ENCODE data around the gene ATP5MG. TPM values are rescaled to one million over a fixed set of nuclear protein-coding genes. Genes with fewer than 3 reads are reported as not detected.

The ATP5MG gene
- total and polyA plus RNA-seq, 2 of the 4 experiments (the other 2 are of a cell fraction) = 144 to 219 TPM

- 2% methylated on average over 14 of the region's 28 CpGs; no CpG with 5 or more reads in 1 of the 2 experiments for WGBS, 2 experiments (ENCODE audit: extremely low coverage in 2 of 2, insufficient read length in 1 of 2)
- H2BK20ac ChIP-seq (ENCODE audit: low read depth, low read length) = no peak overlapping the region
- ChIA-PET POLR2A (ENCODE audit: unreplicated experiment) (no interaction called here), CTCF (no interaction called here)
- H4K91ac ChIP-seq (ENCODE audit: insufficient read depth, low read depth, low read length) = no peak overlapping the region
- peak overlapping the region; percentile 93 for H2AFZ ChIP-seq (replicated peaks; ENCODE audit: low read length, poor library complexity)
- dilution Hi-C loops (cut with HindIII; ENCODE audit: low sequenced_read_pairs, unreplicated experiment) (no loop called here), intact Hi-C loops (cut with micrococcal nuclease) (loop anchor here (5.0 kb wide), 1 partner anchor 50 kb away; no protein-coding TSS in a partner anchor), in situ Hi-C loops (cut with MboI; ENCODE audit: low sequenced_read_pairs) (no loop called here)
- H3K27me3 ChIP-seq (ENCODE audit: control insufficient read depth, insufficient read depth, low read length) = no peaks in the 10 kb centered on the region
- peak overlapping the region; percentile 91 for H2BK5ac ChIP-seq (ENCODE audit: low read depth, low read length, poor library complexity, severe bottlenecking)
- peak overlapping the region; percentile 95 for H3K27ac ChIP-seq (ENCODE audit: insufficient read depth, low read length)
- H3K79me1 ChIP-seq (ENCODE audit: low read depth in 1 of 2, low read length in 2 of 2) = peaks cover 0 to 54% of the 10 kb centered on the region in 2 experiments; a peak in 2 of 4 replicates
- TF ChIP-seq MXI1 (IDR thresholded peaks at IDR 0.05; ENCODE audit: borderline replicate concordance, low read depth, low read length) (peak; percentile 26; the same call in 1 of the 2 replicates), MAZ (IDR thresholded peaks at IDR 0.05; ENCODE audit: borderline replicate concordance, low read depth, low read length) (peak; percentile 64; the same call in 1 of the 2 replicates), NFE2L2 (IDR thresholded peaks at IDR 0.05; ENCODE audit: low read depth, low read length) (no peak)
- peak overlapping the region; percentile 35 for H3K56ac ChIP-seq (ENCODE audit: extremely low read depth, insufficient read depth, low read length)
- peaks cover 11% of the 10 kb centered on the region for H3K4me1 ChIP-seq (ENCODE audit: control insufficient read depth, insufficient read depth, low read length)
- no TSS peak for BruUV-seq (replicated peaks)
- peak overlapping the region; percentile 75 for H3K4me2 ChIP-seq (ENCODE audit: low read depth, low read length)
- H3K9ac ChIP-seq (ENCODE audit: low read depth, low read length) = peak overlapping the region; percentile 79
- H3K18ac ChIP-seq (ENCODE audit: low read depth, low read length) = no peak overlapping the region; the same call in 1 of the 2 replicates
- H4K5ac ChIP-seq (ENCODE audit: low read depth, low read length) = no peak overlapping the region
- peak overlapping the region; percentile 58 for H2AK5ac ChIP-seq (ENCODE audit: low read depth, low read length)
- H2BK15ac ChIP-seq (ENCODE audit: low read depth, low read length) = no peak overlapping the region
- ATAC-seq (ENCODE audit: low read depth) = peak; percentile 2; the same call in 1 of the 2 replicates
- peaks cover 58% of the 10 kb centered on the region for H4K20me1 ChIP-seq (ENCODE audit: insufficient read depth, low read length)
- H3K36me3 ChIP-seq (ENCODE audit: control insufficient read depth, insufficient read depth, low read length) = no peaks in the 10 kb centered on the region
- H3K9me1 ChIP-seq (ENCODE audit: insufficient read depth, low read length) = peaks cover 5% of the 10 kb centered on the region; the same call in 1 of the 2 replicates
- H3K4me3 ChIP-seq (ENCODE audit: insufficient read depth, low read depth, low read length) = peak overlapping the region; percentile 99
- no peak overlapping the region for H2BK120ac ChIP-seq (ENCODE audit: low read depth, low read length)
- H3K9me3 ChIP-seq (ENCODE audit: control insufficient read depth, insufficient read depth, low read length) = no peaks in the 10 kb centered on the region
- H3K23ac ChIP-seq (ENCODE audit: low read depth, low read length) = peak overlapping the region; percentile 75
- DNase-seq = peak; percentile 35
- H2AK9ac ChIP-seq (replicated peaks; ENCODE audit: low read depth, low read length, poor library complexity) = peak overlapping the region; percentile 99
- peak overlapping the region; percentile 50; the same call in 1 of the 2 replicates for H3K4ac ChIP-seq (ENCODE audit: low read depth, low read length)
- peak overlapping the region; percentile 31; the same call in 1 of the 2 replicates for H3K14ac ChIP-seq (replicated peaks; ENCODE audit: low read depth, low read length)
- H4K8ac ChIP-seq (ENCODE audit: low read depth in 2 of 2, low read length in 2 of 2) = no peak overlapping the region
These were observed 36.1 kb downstream of the ATP5MG start for GRCh38 chr11:118437208-118438125.
